ENCODE results near the gene RIMKLA. TPM values are rescaled to one million over a fixed set of nuclear protein-coding genes. Genes with fewer than 3 reads are reported as not detected.

Gene RIMKLA
- total and polyA plus RNA-seq, 10 of the 15 experiments (the other 5 are each of a cell fraction or from before 2014, with no cell fraction given), result 0.01 to 0.52 (median 0.08) TPM

GRCh38 chr1:42334240-42335049 is 46.1 kb upstream of the RIMKLA start:
- Histone ChIP-seq H2AFZ (ENCODE audit: control insufficient read depth, low read depth, low read length) (peak overlapping the region; percentile 99), H3K9ac (ENCODE audit: control insufficient read depth, insufficient read depth, low read length) (peak overlapping the region; percentile 75), H3K79me2 (ENCODE audit: control insufficient read depth, insufficient read depth, low read length) (peaks cover 68% of the 10 kb centered on the region), H3K27ac (ENCODE audit: control insufficient read depth, insufficient read depth) (peak overlapping the region; percentile 85), H3K4me1 (ENCODE audit: control insufficient read depth, insufficient read depth, low read length) (no peaks in the 10 kb centered on the region), H3K9me3 (replicated peaks; ENCODE audit: control insufficient read depth, insufficient read depth, low read length) (no peaks in the 10 kb centered on the region; the same call in 1 of the 3 replicates), H3K4me2 (ENCODE audit: control insufficient read depth, insufficient read depth) (peak overlapping the region; percentile 88), H4K20me1 (ENCODE audit: control insufficient read depth, insufficient read depth) (no peaks in the 10 kb centered on the region), H3K36me3 (ENCODE audit: control insufficient read depth in 2 of 2, insufficient read depth in 2 of 2, low read length in 1 of 2) (no peaks in the 10 kb centered on the region; a peak in 1 of 4 replicates), H3K4me3 (peak overlapping the region; percentile 92), H3K27me3 (replicated peaks in 1 of 2; ENCODE audit: control insufficient read depth in 2 of 2, insufficient read depth in 2 of 2, low read length in 1 of 2) (no peaks in the 10 kb centered on the region)
- POLR2A ChIA-PET, result interaction anchor here (0.6 to 1.6 kb wide), 5 partner anchors 9 to 432 kb away, joined by 3 to 5 read pairs (median 3); partner anchors contain the start of genes C1orf50, P3H1 and YBX1
- FAIRE-seq (no peak), DNase-seq (ENCODE audit: low read depth, low spot score) (no peak), ATAC-seq (peak; percentile 70)
- SMC1A ChIA-PET (ENCODE audit: uncharacterized antibody, unreplicated experiment), result interaction anchor here (0.7 to 2.8 kb wide), 10 partner anchors 9 to 356 kb away, joined by 3 to 10 read pairs (median 4); no protein-coding TSS in a partner anchor
- intact Hi-C loops (cut with micrococcal nuclease; ENCODE audit: unreplicated experiment), result loop anchor here (5.0 kb wide), 2 partner anchors 142 to 157 kb away; no protein-coding TSS in a partner anchor
- CTCF ChIA-PET, result interaction anchor here (0.6 to 3.3 kb wide), 10 partner anchors 9 to 818 kb away, joined by 3 to 15 read pairs (median 5); no protein-coding TSS in a partner anchor
- in situ Hi-C loops (cut with MboI), result no loop called here
- RAD21 ChIA-PET (ENCODE audit: unreplicated experiment), result interaction anchor here (0.9 to 1.9 kb wide), 9 partner anchors 17 to 161 kb away, joined by 3 to 8 read pairs (median 4); partner anchors contain the start of gene CCDC30
- 1% methylated on average over 42 of the region's 58 CpGs for WGBS (ENCODE audit: insufficient coverage, insufficient replicate concordance, low lambda C conversion rate, missing lambda C conversion rate)
- no TSS peak for BruUV-seq (replicated peaks)
- TF ChIP-seq SIN3A (IDR thresholded peaks at IDR 0.05; ENCODE audit: low read depth, low read length) (peak; percentile 15; the same call in 1 of the 2 replicates), CEBPB (IDR thresholded peaks at IDR 0.05; ENCODE audit: borderline replicate concordance in 1 of 2, low read depth in 2 of 2, low read length in 2 of 2) (no peak), KLF5 (IDR thresholded peaks at IDR 0.05; ENCODE audit: partially characterized antibody) (no peak), MTA2 (IDR thresholded peaks at IDR 0.05; ENCODE audit: low read depth) (no peak), NR2F1 (conservative IDR thresholded peaks at IDR 0.05) (no peak), SMARCA5 (IDR thresholded peaks at IDR 0.05) (no peak), MXI1 (IDR thresholded peaks at IDR 0.05; ENCODE audit: low read depth, low read length) (peak; percentile 43), CREB1 (IDR thresholded peaks at IDR 0.05; ENCODE audit: low read depth) (0 out of 2 replicates have a peak, but pooled peaks have one; percentile 14), NKRF (conservative IDR thresholded peaks at IDR 0.05) (peak; percentile 52; the same call in 1 of the 2 replicates), NBN (IDR thresholded peaks at IDR 0.05) (0 out of 2 replicates have a peak, but pooled peaks have one; percentile 2), SUPT20H (IDR thresholded peaks at IDR 0.05; ENCODE audit: borderline replicate concordance, control insufficient read depth, low read depth, low read length) (no peak), IKZF1 (conservative IDR thresholded peaks at IDR 0.05) (no peak), RELA (IDR thresholded peaks at IDR 0.05; ENCODE audit: borderline replicate concordance, partially characterized antibody) (no peak), USF1 (IDR thresholded peaks at IDR 0.05; ENCODE audit: borderline replicate concordance, extremely low read length, insufficient read depth, low read depth, low read length) (peak; percentile 42), ASH2L (IDR thresholded peaks at IDR 0.05; ENCODE audit: borderline replicate concordance, low read depth) (no peak), PML (IDR thresholded peaks at IDR 0.05; ENCODE audit: low read length) (no peak), YY1 (IDR thresholded peaks at IDR 0.05; ENCODE audit: low read depth, low read length) (no peak)
- TF ChIP-seq, protein P1, sequence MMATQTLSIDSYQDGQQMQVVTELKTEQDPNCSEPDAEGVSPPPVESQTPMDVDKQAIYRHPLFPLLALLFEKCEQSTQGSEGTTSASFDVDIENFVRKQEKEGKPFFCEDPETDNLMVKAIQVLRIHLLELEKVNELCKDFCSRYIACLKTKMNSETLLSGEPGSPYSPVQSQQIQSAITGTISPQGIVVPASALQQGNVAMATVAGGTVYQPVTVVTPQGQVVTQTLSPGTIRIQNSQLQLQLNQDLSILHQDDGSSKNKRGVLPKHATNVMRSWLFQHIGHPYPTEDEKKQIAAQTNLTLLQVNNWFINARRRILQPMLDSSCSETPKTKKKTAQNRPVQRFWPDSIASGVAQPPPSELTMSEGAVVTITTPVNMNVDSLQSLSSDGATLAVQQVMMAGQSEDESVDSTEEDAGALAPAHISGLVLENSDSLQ (IDR thresholded peaks at IDR 0.05), result no peak

Data from GM12878 (cell line).